ENCODE data around the gene THEM4.

Gene THEM4

DNA sequence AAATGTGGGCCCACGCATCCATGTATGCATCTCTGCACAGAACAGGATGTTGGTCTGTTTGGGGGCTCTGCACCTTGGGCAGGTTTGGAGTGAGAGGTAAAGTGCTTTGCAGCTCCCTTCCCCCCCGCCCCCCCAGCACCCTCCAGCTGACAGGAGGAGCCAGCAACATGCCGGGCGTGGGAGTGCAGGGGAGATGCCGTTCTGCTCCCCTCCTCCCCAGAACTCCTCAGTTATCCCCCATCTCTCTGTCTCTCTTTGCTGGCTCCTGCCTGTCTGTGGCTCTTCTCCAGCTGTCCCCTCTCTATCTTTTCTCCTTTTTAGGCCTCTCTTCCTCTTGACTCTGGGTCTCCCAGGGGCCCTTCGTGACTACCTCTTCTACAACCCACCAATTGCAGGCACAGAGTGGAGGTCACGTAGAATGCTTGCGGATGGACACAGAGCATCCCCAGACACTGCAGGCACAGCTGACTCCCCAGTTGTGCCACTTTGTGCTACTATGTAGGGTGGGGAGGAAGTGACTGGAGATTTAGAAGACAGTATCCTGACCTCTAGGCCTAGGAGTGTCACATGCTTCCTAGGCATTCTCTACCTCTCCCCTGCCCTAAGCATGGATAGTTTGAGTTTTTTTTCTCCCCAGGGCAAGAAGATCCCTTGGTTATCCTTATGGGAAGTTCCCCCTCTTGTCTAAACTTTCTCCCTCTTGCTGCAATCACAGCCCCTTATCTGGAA lies 76.0 kb downstream of the THEM4 start:
- DNase-seq = no peak

DNA sequence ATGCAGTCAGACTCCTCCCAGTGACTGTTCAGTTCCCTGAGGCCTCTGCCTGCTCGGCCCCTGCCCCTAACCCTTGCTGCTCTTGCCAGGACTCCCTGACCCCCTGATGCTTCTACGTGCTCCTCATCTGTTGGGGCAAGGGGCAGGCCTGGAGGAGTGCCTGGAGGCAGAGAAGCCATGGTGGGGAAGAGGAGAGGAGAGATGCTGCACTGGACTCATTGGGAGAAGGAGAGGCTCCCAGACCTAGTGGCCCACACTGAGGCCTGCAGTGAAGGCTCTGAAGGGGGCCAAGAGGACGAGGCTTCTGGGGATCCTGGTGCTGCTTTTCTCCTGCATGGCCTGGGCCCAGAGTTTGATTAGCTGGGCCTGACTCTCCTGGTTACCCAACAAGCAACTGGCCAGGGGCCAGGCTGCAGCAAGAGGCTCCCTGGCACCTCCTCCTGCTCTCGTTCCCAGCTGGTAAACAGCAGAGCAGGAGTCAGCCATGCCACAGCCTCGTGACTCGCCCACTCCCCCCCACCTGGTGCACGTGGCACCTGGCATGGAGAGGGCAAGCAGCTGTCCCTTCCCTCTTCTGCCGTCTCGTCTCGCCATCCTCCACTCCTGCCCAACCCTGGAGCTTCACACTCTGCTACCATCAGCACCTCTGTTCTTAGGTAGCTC lies 76.9 kb downstream of the THEM4 start:
- no peak for DNase-seq

GRCh38 chr1:151831605-151832004 lies 77.7 kb downstream of the THEM4 start, which contains the start of gene RORC:
Gene RORC, minus strand, starts transcription at chr1:151831802. Its CDS starts 38 bp downstream, at chr1:151831764.
- DNase-seq = no peak

DNA sequence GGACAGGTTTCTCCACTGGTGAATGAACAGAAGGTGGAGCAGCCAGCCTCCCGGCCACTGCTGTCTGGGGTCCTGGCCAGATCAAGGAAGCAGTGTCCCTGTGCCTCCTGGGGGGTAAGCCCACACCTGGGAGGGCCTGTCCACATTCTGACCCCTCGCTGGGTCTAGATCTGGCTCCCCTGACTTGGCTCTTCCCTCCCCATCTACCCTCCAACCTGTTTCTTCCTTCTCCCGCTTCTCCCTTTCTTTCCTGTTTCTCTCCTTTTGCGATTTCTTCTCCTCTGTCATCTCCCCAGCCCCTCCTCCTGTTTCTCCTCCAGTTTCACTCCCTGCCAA lies 78.1 kb downstream of the THEM4 start:
- no peak for DNase-seq

DNA sequence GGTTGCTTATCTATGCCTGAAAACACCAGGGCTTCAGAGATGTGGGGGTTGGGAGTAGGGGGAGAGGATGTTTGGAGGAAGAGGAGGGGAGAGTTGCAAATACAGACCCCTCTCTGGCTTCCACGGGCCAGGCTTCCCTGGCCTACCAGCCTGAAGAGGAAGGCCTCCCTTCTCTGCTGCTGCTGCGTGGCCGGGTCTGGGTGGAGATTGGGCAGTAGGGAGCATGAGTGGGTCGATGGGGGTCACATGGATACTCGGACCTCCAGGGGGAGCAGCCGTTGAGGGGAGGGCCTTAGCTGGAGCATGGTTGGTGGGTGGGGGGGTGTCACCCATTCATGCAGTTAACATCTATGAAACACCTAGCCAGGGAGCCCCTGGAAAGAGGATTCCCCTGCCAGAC lies 79.3 kb downstream of the THEM4 start:
- no peak for DNase-seq

DNA sequence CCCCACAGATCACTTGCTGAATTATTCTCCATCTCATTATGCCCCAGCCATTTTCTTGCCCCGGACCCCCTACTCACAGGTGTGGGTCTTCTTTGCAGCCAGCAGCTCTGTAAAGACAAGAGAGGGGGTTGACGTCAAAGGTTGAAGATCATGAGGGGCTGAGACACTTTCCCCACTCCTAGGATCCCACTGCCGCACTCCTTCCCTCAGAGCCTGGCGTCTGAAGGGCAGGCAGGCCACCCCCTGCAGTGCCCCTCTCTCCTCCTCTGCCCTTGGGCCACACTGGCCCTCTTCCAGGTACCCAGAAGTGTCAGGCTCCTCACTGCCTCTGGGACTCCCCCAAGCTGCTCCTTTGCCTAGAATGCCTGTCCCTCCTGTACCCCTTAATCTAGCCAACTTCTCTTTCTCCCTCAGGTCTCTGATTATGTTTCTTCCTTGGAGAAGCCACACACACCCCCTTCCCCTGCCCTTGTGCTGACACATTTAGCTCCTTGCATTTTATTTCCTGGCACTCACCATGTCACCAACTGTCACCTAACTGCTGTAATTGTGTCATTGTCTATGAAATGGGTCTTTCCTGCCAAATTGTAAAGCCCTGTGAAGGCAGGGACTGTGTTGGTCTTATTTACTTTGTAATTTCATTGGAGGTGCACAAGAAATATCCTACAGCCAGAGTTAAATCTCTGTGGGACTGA lies 79.8 kb downstream of the THEM4 start:
- no peak for DNase-seq

- DNase-seq = no peak
These were observed 80.4 kb downstream of the THEM4 start for GRCh38 chr1:151828921-151829320.

DNA sequence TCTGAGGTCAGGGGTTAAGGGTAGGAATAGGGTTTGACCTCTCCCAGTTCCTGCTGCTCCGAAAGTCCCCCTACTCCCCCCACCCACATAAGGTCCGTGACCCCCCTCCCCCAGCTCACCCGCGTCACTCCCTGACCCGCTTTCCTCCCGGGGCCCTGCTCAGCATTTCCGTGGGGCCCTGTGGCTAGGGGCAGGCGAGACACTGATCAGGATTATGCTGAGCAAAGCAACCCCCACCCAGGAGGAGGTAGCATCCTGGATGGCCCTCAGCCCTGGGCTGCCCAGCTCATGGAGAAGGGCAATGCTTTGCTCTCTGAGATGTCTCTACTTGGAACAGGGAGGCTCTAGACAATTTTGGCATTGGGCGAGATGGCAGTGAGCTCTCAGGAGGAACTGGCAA lies 81.5 kb downstream of the THEM4 start:
- no peak for DNase-seq

DNA sequence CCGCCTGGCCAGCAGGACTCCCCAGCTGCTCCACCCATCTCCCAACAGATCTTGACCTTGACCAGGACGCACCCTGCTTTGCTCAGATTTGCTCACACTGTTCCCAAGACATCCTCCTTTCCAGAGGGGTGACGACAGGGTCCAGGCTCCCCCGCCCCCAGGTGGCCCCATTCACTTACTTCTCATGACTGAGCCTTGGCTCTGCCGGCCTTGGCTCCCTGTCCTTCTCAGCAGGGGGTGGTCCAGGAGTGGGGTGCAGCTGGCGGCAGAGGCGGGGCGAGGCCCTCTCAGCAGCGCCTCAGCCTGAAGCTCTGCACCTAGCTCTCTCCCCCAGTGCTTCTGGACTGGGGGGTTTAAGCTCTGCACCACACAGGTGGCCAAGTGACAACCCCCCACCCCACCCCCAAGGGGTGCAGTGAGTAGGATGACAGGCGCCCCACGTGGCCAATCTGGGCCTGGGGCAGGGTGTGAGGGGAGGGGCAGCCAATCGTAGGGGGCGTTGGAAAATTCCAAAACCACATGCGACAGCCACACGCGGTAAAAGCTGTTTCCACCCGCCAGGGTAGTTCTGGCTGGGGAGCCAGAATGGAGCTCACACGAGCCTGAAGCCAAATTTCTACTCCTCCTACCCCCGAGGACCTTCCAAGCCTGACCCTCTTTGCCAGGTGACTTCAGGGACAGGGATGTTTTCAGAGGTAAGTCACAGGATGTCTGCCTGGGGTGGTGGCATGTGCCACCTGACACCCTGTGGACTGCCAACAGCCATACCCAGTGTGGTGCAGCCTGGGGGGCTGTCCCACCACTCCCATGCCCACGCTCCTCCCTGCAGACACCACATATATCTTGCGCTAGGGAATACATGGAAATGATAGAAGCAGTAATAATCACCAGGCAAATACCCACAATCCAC lies 83.3 kb downstream of the THEM4 start:
- peak; percentile 42 for DNase-seq

DNA sequence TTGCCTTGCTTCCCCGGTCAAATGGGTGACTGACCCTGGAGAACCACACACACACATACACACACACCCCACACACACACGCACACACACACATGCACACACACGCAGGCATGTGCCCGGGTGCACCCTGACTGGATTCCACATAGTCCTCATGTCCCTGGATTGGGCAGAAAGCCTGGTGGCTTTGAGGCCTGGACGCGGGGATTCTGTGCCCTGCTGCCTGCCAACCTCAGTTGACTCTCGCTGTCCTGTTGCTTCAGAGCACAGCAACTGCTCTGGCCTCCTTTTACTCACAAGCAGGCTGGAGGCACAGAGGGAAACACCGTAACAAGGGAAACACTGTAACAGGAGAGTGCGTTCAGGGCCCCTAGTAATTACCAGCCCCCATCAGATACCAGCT lies 84.1 kb downstream of the THEM4 start:
- no peak for DNase-seq
